K562 (cell line): ENCODE results near the gene REM2. TPM values are rescaled to one million over a fixed set of nuclear protein-coding genes. Genes with fewer than 3 reads are reported as not detected.

Source experiments
- CHD2 ChIP-seq: IDR thresholded peaks from 2 replicates; pipeline ENCODE4 v1.6.1; 2011; ENCODE audit warnings: low read depth, low read length
- EP300 ChIP-seq: IDR thresholded peaks from 2 replicates; pipeline ENCODE4 v1.6.1; 2012; ENCODE audit warnings: low read length, improper control_type of control experiment
- EWSR1 ChIP-seq: fragments of 450-650 bp; IDR thresholded peaks from 2 replicates; pipeline ENCODE4 v1.6.1; 2018; ENCODE audit warnings: borderline replicate concordance, mild to moderate bottlenecking, low read depth, moderate library complexity; ENCODE audit not compliant: partially characterized antibody
- FOSL1 ChIP-seq: fragments of 200-800 bp; sonication (Bioruptor generic); conservative IDR thresholded peaks from 2 replicates; pipeline ENCODE4 v1.6.1; 2016; ENCODE audit warnings: missing genetic modification characterization, missing compliant biosample characterization
- LEF1 ChIP-seq: fragments of 450-650 bp; IDR thresholded peaks from 2 replicates; pipeline ENCODE4 v1.6.1; 2016; ENCODE audit warnings: mild to moderate bottlenecking
- MECOM ChIP-seq: fragments of 250-450 bp; sonication (Bioruptor Pico); IDR thresholded peaks from 2 replicates; pipeline ENCODE4 v1.8.0; 2022; ENCODE audit warnings: inconsistent platforms
- PATZ1 ChIP-seq: fragments of 250-450 bp; sonication (Bioruptor Pico); IDR thresholded peaks from 2 replicates; pipeline ENCODE4 v1.5.0; 2020; ENCODE audit warnings: mild to moderate bottlenecking, borderline replicate concordance
- PKNOX1 ChIP-seq: fragments of 450-650 bp; IDR thresholded peaks from 2 replicates; pipeline ENCODE4 v1.6.1; 2016
- RFX1 ChIP-seq: fragments of 450-650 bp; IDR thresholded peaks from 2 replicates; pipeline ENCODE4 v1.6.1; 2016; ENCODE audit warnings: mild to moderate bottlenecking, moderate library complexity
- SMARCA4 ChIP-seq: fragments of 450-650 bp; IDR thresholded peaks from 2 replicates; pipeline ENCODE4 v1.6.1; 2016
- SREBF1 ChIP-seq: fragments of 150-350 bp; IDR thresholded peaks from 2 replicates; pipeline ENCODE4 v1.6.1; 2014; ENCODE audit warnings: antibody characterized with exemption, low read depth, low read length, borderline replicate concordance
- TRIM28 ChIP-seq: fragments of 450-650 bp; IDR thresholded peaks from 2 replicates; pipeline ENCODE4 v1.6.1; 2017
- ZNF146 ChIP-seq: IDR thresholded peaks from one replicate; pipeline ENCODE4 v1.6.1; 2018; ENCODE audit warnings: missing compliant biosample characterization; ENCODE audit not compliant: unreplicated experiment
- ZNF3 ChIP-seq: fragments of 250-450 bp; sonication (Bioruptor Pico); IDR thresholded peaks from 2 replicates; pipeline ENCODE4 v1.5.0; 2021; ENCODE audit warnings: mild to moderate bottlenecking, moderate library complexity
- ZNF512 ChIP-seq: IDR thresholded peaks from 2 replicates; pipeline ENCODE4 v1.6.1; 2016; ENCODE audit warnings: missing genetic modification characterization, missing compliant biosample characterization
- ZNF764 ChIP-seq: fragments of 250-450 bp; sonication (Bioruptor Pico); IDR thresholded peaks from 2 replicates; pipeline ENCODE4 v1.4.0; 2020; ENCODE audit warnings: low read depth, mild to moderate bottlenecking, moderate library complexity
- polyA plus RNA-seq, 8 experiments: library from polyadenylated mRNA; depleted of rRNA in 4 of 8; stranded (reverse) in 5 of 8; unstranded in 3 of 8; fragments of >200 nt; fragmentation: Nextera tagmentation in 2 of 8; fragmentation: Illumina TruSeq in 1 of 8; extraction: Ambion mirVana in 2 of 8; extraction: Trizol in 1 of 8; gene quantifications; 2 replicates each; pipeline versions ENCODE4 v1.2.1 to v1.2.3, GENCODE V29; 2011 to 2014; ENCODE audit warnings: inconsistent platforms in 1 of 8, missing spikeins in 1 of 8
- total RNA-seq, 7 experiments: library from RNA; depleted of rRNA in 6 of 7; stranded (reverse); fragments of >200 nt in 6 of 7; fragmentation: Illumina TruSeq in 2 of 7; extraction: Trizol in 2 of 7; gene quantifications; 2 replicates each; pipeline versions ENCODE4 v1.2.1 to v1.2.3, GENCODE V29; 2011 to 2021; ENCODE audit warnings: low replicate concordance in 1 of 7
- TF ChIP-seq, protein P1 (sequence below): fragments of 250-450 bp; sonication (Bioruptor Pico); IDR thresholded peaks from 2 replicates; pipeline ENCODE4 v1.5.0; 2022; ENCODE audit warnings: mild to moderate bottlenecking
- TF ChIP-seq, protein P2 (sequence below), 2 experiments: IDR thresholded peaks in 1 of 2; conservative IDR thresholded peaks in 1 of 2; 2 replicates each; pipeline ENCODE4 v1.6.1; 2016; ENCODE audit warnings: low read depth in 2 of 2, mild to moderate bottlenecking in 1 of 2, missing compliant biosample characterization in 1 of 2, missing genetic modification characterization in 1 of 2, moderate library complexity in 1 of 2

The REM2 gene
- total and polyA plus RNA-seq, 9 of the 15 experiments (the other 6 are each of a cell fraction or from before 2014, with no cell fraction given) = 0.18 to 1.0 (median 0.38) TPM

GRCh38 chr14:22898302-22899090, 15.5 kb downstream of the REM2 start (continued):
- peak; percentile 95 for TF ChIP-seq PKNOX1
- TF ChIP-seq CHD2 = no peak
- TF ChIP-seq EP300 = no peak
- TF ChIP-seq SMARCA4 = 0 out of 2 replicates have a peak, but pooled peaks have one; percentile 16
- no peak for TF ChIP-seq LEF1
- TF ChIP-seq ZNF3 (CRISPR knock-in tag) = no peak
- no peak for TF ChIP-seq EWSR1
- 0 out of 2 replicates have a peak, but pooled peaks have one; percentile 16 for TF ChIP-seq RFX1
- no peak for TF ChIP-seq PATZ1 (CRISPR knock-in tag)
- TF ChIP-seq ZNF146 (CRISPR knock-in tag) = no peak
- no peak for TF ChIP-seq ZNF512
- peak; percentile 91 for TF ChIP-seq MECOM (CRISPR knock-in tag)
- peak; percentile 94 for TF ChIP-seq FOSL1
- TF ChIP-seq, protein P1, sequence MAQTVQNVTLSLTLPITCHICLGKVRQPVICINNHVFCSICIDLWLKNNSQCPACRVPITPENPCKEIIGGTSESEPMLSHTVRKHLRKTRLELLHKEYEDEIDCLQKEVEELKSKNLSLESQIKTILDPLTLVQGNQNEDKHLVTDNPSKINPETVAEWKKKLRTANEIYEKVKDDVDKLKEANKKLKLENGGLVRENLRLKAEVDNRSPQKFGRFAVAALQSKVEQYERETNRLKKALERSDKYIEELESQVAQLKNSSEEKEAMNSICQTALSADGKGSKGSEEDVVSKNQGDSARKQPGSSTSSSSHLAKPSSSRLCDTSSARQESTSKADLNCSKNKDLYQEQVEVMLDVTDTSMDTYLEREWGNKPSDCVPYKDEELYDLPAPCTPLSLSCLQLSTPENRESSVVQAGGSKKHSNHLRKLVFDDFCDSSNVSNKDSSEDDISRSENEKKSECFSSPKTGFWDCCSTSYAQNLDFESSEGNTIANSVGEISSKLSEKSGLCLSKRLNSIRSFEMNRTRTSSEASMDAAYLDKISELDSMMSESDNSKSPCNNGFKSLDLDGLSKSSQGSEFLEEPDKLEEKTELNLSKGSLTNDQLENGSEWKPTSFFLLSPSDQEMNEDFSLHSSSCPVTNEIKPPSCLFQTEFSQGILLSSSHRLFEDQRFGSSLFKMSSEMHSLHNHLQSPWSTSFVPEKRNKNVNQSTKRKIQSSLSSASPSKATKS (CRISPR knock-in tag) = no peak
- no peak for TF ChIP-seq TRIM28
- TF ChIP-seq ZNF764 (CRISPR knock-in tag) = no peak
- TF ChIP-seq SREBF1 = no peak
- TF ChIP-seq, protein P2, sequence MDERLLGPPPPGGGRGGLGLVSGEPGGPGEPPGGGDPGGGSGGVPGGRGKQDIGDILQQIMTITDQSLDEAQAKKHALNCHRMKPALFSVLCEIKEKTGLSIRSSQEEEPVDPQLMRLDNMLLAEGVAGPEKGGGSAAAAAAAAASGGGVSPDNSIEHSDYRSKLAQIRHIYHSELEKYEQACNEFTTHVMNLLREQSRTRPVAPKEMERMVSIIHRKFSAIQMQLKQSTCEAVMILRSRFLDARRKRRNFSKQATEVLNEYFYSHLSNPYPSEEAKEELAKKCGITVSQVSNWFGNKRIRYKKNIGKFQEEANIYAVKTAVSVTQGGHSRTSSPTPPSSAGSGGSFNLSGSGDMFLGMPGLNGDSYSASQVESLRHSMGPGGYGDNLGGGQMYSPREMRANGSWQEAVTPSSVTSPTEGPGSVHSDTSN (CRISPR knock-in tag; IDR thresholded peaks at IDR 0.05; ENCODE audit: low read depth) = peak; percentile 33; the same call in 1 of the 2 replicates
- TF ChIP-seq, protein P2 (tag; conservative IDR thresholded peaks at IDR 0.05; ENCODE audit: low read depth) = peak; percentile 66
